Hepatocyte (in vitro differentiated cells): ENCODE measurements around the gene PTPRD. TPM values are rescaled to one million over a fixed set of nuclear protein-coding genes. Genes with fewer than 3 reads are reported as not detected.

Source experiments
- DNase-seq: peaks from one replicate; pipeline ENCODE4 v3.0.0-alpha.2; 2016; ENCODE audit warnings: low spot score
- H2AFZ ChIP-seq: fragments of 200-600 bp; sonication (generic); 2 replicates; pipeline ENCODE4 v1.6.0; 2016; ENCODE audit warnings: antibody characterized with exemption, mild to moderate bottlenecking
- H3K27ac ChIP-seq: fragments of 200-600 bp; sonication (generic); 2 replicates; pipeline ENCODE4 v1.5.1; 2016; ENCODE audit warnings: mild to moderate bottlenecking
- H3K27me3 ChIP-seq: fragments of 200-600 bp; sonication (generic); 2 replicates; pipeline ENCODE4 v1.6.1; 2016
- H3K36me3 ChIP-seq: fragments of 200-600 bp; sonication (generic); replicated peaks from 2 replicates; pipeline ENCODE4 v1.5.1; 2016; ENCODE audit warnings: low read depth; ENCODE audit not compliant: insufficient read depth
- H3K4me1 ChIP-seq: fragments of 200-600 bp; sonication (generic); 2 replicates; pipeline ENCODE4 v1.5.1; 2016; ENCODE audit warnings: mild to moderate bottlenecking, moderate library complexity; ENCODE audit not compliant: insufficient read depth
- H3K4me2 ChIP-seq: fragments of 200-600 bp; sonication (generic); 2 replicates; pipeline ENCODE4 v1.6.0; 2016
- H3K4me3 ChIP-seq: fragments of 200-600 bp; sonication (generic); 2 replicates; pipeline ENCODE4 v1.5.1; 2016; ENCODE audit warnings: mild to moderate bottlenecking
- H3K79me2 ChIP-seq: fragments of 200-600 bp; sonication (generic); 2 replicates; pipeline ENCODE4 v1.6.0; 2017; ENCODE audit warnings: mild to moderate bottlenecking
- H3K9me2 ChIP-seq: fragments of 200-600 bp; sonication (generic); replicated peaks from 2 replicates; pipeline ENCODE4 v1.6.0; 2017; ENCODE audit warnings: mild to moderate bottlenecking; ENCODE audit not compliant: insufficient read depth
- H3K9me3 ChIP-seq: fragments of 200-600 bp; sonication (generic); 2 replicates; pipeline ENCODE4 v1.5.1; 2016; ENCODE audit warnings: low read depth, mild to moderate bottlenecking
- H4K20me1 ChIP-seq: fragments of 200-600 bp; sonication (generic); 2 replicates; pipeline ENCODE4 v1.6.0; 2016; ENCODE audit warnings: mild to moderate bottlenecking; ENCODE audit not compliant: insufficient read depth, poor library complexity, severe bottlenecking
- CTCF ChIP-seq: fragments of 200-600 bp; sonication (generic); IDR thresholded peaks from 2 replicates; pipeline ENCODE4 v1.5.1; 2016; ENCODE audit warnings: antibody characterized with exemption, mild to moderate bottlenecking; ENCODE audit not compliant: poor library complexity
- EZH2 ChIP-seq: fragments of 200-600 bp; sonication (generic); IDR thresholded peaks from 2 replicates; pipeline ENCODE4 v1.6.1; 2016; ENCODE audit warnings: antibody characterized with exemption, mild to moderate bottlenecking, borderline replicate concordance
- EZH2phosphoT487 ChIP-seq: fragments of 200-600 bp; sonication (generic); IDR thresholded peaks from one replicate; pipeline ENCODE4 v1.6.1; 2018; ENCODE audit warnings: antibody characterized with exemption, mild to moderate bottlenecking, low read depth, moderate library complexity; ENCODE audit not compliant: unreplicated experiment, severe bottlenecking
- WGBS: methylation state at CpG from one replicate; pipeline ENCODE4 v1.1.6; 2016; ENCODE audit warnings: low lambda C conversion rate; ENCODE audit errors: missing lambda C conversion rate; 5-methylcytosine and 5-hydroxymethylcytosine counted together
- polyA plus RNA-seq: library from polyadenylated mRNA; unstranded; fragments of >200 nt; fragmentation: Nextera tagmentation; extraction: Ambion mirVana; gene quantifications from 2 replicates; pipeline ENCODE4 v1.2.1, GENCODE V29; 2016
- total RNA-seq: library from RNA; depleted of rRNA; stranded (reverse); fragments of >200 nt; gene quantifications from 2 replicates; pipeline ENCODE4 v1.2.3, GENCODE V29; 2014

PTPRD gene
- total and polyA plus RNA-seq, 2 experiments from 2014 or later: 6.5 to 77.6 TPM

- H4K20me1 ChIP-seq: no peaks in the 10 kb centered on the region
- H3K79me2 ChIP-seq: no peaks in the 10 kb centered on the region
- no peak overlapping the region for H3K4me3 ChIP-seq
- no peak overlapping the region for H3K27ac ChIP-seq
- H3K9me2 ChIP-seq: no peaks in the 10 kb centered on the region
- no peak for TF ChIP-seq EZH2phosphoT487
- TF ChIP-seq CTCF: no peak
- no peak for TF ChIP-seq EZH2
- no peak overlapping the region for H3K4me2 ChIP-seq
- H3K4me1 ChIP-seq: no peaks in the 10 kb centered on the region
- H2AFZ ChIP-seq: no peak overlapping the region
- H3K36me3 ChIP-seq: no peaks in the 10 kb centered on the region
- no peaks in the 10 kb centered on the region for H3K27me3 ChIP-seq
- no peak for DNase-seq
- WGBS: 80% methylated on average over 2 of the region's 2 CpGs
- H3K9me3 ChIP-seq: no peaks in the 10 kb centered on the region
Measured at GRCh38 chr9:9399982-9400381, 1212.8 kb downstream of the PTPRD start.

DNA sequence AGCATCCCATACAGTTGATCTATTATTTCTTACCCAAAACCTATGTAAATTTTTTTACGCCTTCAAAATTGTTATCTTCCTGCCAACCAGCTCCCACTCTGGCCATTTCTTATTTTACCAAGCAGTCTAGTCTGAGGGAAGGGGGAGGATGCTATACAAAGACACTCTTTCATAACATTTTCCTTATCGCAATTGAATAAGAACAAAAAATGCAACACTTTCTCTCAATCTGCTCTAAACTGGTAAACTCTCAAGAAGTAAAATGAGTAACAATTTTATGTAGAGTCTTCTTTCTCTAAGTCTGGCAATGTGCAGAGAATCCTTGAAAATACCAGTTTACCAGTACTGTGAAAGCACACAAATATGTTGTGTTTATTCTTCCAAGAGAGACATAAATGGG, 1216.3 kb downstream of the PTPRD start:
- no peaks in the 10 kb centered on the region for H3K27me3 ChIP-seq
- no peak overlapping the region for H3K4me3 ChIP-seq
- no peaks in the 10 kb centered on the region for H3K79me2 ChIP-seq
- H3K36me3 ChIP-seq: no peaks in the 10 kb centered on the region
- no peak overlapping the region for H2AFZ ChIP-seq
- H3K9me3 ChIP-seq: no peaks in the 10 kb centered on the region
- 90% methylated on average over 2 of the region's 2 CpGs for WGBS
- H4K20me1 ChIP-seq: no peaks in the 10 kb centered on the region
- no peaks in the 10 kb centered on the region for H3K9me2 ChIP-seq
- H3K27ac ChIP-seq: no peak overlapping the region
- no peak for DNase-seq
- no peak for TF ChIP-seq EZH2
- TF ChIP-seq CTCF: no peak
- TF ChIP-seq EZH2phosphoT487: no peak
- H3K4me2 ChIP-seq: no peak overlapping the region
- H3K4me1 ChIP-seq: no peaks in the 10 kb centered on the region

GRCh38 chr9:9395539-9395938, 1217.3 kb downstream of the PTPRD start:
- no peak for TF ChIP-seq CTCF
- 83% methylated on average over 5 of the region's 5 CpGs for WGBS
- no peak overlapping the region for H3K4me3 ChIP-seq
- H3K9me2 ChIP-seq: no peaks in the 10 kb centered on the region
- H3K27me3 ChIP-seq: no peaks in the 10 kb centered on the region
- H2AFZ ChIP-seq: no peak overlapping the region
- H3K79me2 ChIP-seq: no peaks in the 10 kb centered on the region
- H3K27ac ChIP-seq: no peak overlapping the region
- no peaks in the 10 kb centered on the region for H4K20me1 ChIP-seq
- no peaks in the 10 kb centered on the region for H3K36me3 ChIP-seq
- no peak for DNase-seq
- no peaks in the 10 kb centered on the region for H3K4me1 ChIP-seq
- no peaks in the 10 kb centered on the region for H3K9me3 ChIP-seq
- no peak overlapping the region for H3K4me2 ChIP-seq

GRCh38 chr9:9392755-9393154, 1220.0 kb downstream of the PTPRD start:
- TF ChIP-seq EZH2: no peak
- TF ChIP-seq EZH2phosphoT487: no peak
- no peak for TF ChIP-seq CTCF
- WGBS: 97% methylated on average over 3 of the region's 3 CpGs
- no peak for DNase-seq
- Histone ChIP-seq H3K36me3 (no peaks in the 10 kb centered on the region), H3K4me2 (no peak overlapping the region), H3K79me2 (no peaks in the 10 kb centered on the region), H3K4me3 (no peak overlapping the region), H3K9me3 (no peaks in the 10 kb centered on the region), H3K27ac (no peak overlapping the region), H2AFZ (no peak overlapping the region), H3K27me3 (no peaks in the 10 kb centered on the region), H3K9me2 (no peaks in the 10 kb centered on the region), H3K4me1 (no peaks in the 10 kb centered on the region), H4K20me1 (no peaks in the 10 kb centered on the region)
